ENCODE results near the gene BNIP2.
"Not testable (repeated sequence)": the region's sequence is repeated elsewhere in the genome, so short reads cannot be mapped to it uniquely, and the experiment has no call there.

The BNIP2 gene

DNA sequence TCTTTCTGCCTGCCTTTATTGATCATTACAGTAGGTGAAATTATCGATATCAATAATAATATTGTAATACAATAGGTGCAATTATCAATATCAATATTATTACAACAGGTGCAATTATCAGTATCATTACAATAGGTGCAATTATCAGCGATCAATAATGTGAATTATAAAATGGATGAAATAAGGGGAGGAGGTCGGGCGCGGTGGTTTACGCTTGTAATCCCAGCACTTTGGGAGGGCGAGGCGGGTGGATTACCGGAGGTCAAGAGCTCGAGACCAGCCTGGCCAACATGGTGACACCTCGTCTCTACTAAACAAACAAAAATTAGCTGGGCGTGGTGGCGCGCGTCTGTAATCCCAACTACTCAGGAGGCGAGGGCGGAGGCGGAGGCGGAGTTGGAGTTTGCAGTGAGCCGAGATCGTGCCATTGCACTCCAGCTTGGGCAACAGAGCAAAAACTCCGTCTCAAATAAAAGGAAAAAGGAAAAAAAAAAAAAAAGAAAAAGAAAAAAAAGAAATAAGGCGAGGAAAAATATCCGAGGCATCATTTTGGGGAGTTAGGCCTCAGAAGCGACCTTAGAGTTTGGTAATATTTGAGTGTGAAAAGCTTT lies 611 bp upstream of the BNIP2 start:
- peak in 45 of 56 donors; percentile 1 to 63 (median 21) for DNase-seq

DNA sequence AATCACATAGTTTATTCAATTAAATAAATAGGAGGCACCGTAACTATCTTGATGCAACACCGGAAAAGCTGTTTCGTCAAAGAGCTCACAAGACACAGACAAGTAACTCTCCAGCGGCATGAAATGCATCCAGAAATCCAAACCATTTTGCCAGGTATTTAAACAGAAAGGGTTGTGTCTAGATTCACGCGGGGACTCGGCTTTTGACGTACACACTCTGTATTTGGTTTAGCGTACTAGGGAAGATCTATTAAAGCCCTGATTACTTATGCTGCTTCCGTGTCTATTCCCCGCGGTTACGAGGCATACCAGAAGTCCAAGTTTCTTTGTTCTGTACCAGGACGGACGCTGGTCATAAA lies 718 bp downstream of the BNIP2 start:
- DNase-seq, result peak in 1 of 56 donors; percentile 20

DNA sequence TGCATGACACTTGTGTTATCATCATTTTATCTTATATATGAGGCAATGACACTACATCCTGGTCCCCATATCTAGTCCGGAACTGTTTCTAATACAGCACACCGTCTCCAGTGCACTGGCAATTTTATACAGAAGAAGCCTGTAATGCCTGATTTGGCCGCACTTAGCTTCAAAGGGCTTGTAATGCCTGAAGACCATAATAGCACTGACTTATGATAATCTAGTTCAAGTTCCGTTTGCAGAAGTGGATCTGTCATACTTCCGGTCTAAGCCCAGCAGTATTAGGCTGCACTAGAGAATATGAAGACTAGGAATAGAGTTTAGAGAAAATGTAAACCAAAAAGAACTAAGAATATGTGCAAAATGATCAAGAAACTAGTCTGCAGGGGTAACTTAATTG lies 1.3 kb downstream of the BNIP2 start:
- no peak for DNase-seq

DNA sequence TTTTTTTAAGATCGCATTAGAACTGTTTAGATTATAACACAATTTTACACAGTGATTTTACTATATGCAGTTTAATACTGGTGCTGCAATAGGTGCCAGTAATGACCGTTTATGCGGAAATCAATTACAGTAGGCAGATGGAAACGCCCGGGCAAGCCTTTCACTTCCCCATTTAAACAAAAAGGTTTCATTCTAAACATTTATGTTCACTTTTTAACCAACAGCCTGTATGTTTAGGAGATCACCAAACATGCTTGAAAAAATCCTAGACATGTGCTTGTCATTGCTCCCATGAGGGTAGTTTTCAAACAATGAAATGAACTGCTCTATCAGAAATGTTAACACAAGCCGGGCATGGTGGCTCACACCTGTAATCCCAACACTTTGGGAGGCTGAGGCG lies 2.7 kb downstream of the BNIP2 start:
- no peak for DNase-seq

DNA sequence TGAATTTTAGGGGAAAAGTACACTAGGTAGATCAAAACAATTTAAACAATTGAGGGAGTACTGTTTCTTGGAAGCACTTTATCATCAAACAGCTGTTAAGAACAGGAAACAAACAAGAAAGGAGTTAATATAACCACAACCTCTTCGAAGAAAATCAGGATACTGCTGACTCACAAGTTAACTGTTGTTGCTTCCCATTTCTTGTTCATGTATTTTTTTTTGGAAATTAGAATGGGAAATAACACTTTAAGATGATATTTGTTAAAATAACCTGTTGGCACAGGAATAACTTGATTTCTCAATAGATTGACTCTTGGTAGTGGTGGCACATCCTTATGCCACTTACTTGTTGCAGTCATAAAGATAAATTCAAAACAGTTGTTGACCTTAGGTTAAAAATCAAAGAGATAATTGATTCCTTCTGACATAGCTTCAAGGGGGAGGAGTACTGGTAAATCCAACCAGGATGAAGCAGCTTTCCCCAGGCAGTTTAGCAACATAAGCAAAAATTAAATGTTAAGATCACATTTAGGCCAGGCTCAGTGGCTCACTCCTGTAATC lies 3.3 kb downstream of the BNIP2 start:
- DNase-seq, result no peak

DNA sequence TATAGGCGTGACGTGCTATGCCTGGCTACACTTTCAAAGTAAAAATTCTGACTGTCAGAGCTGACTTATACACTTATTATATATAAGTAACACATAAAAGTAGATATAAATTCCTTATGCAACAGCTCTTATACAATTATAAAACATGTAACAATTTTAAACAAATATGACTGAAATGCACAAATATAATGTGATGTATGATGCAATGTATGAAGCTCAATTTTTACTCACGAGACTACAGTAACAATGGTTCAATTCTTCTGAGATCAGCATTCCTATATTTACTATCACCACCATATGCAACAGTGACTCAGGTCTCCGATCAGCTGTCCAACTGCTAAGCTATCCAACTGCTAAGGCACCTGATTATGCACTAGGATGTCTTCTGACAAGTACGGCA lies 8.2 kb downstream of the BNIP2 start:
- DNase-seq, result no peak

GRCh38 chr15:59680346-59680745 lies 8.8 kb downstream of the BNIP2 start:
- DNase-seq, result no peak

DNA sequence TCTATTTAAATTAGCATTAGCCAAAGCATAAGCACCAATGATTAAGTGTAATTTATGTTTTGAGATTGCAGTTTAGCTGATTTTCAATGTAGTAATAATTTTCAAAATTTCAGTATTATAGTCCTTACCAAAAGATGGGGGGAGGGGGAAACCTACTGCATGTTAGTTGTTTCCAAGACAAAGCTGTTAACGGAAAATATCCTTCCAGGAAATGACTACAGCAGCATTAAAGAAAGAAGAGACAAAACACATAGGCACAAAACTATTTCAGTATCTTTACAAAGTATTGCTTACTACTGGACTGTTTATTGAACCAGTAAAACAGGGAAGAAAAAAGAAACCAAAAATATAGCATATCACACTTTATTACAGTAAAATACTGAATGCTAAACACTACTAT lies 10.5 kb downstream of the BNIP2 start:
- DNase-seq, result no peak

GRCh38 chr15:59678172-59678571 lies 10.9 kb downstream of the BNIP2 start:
- no peak for DNase-seq

DNA sequence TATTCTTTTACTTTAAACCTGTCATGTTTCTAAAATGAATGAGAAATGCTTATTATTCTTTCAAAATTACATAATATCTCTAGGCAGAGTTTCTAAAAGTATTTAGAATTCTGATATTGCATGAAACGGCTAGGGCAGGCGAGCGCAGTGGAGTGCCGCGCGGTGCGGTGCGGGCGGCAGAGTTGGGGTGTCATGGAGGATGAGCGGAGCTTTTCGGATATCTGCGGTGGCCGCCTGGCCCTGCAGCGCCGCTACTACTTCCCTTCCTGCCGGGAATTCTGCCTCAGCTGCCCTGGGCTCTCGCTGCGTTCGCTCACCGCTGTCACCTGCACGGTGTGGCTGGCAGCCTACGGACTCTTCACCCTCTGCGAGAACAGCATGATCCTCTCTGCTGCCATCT lies 12.6 kb downstream of the BNIP2 start:
- DNase-seq, result no peak

- DNase-seq, result no peak
These were observed 14.7 kb downstream of the BNIP2 start for GRCh38 chr15:59674361-59674877.

- DNase-seq, result no peak
These were observed 20.6 kb downstream of the BNIP2 start for GRCh38 chr15:59668556-59668955.

DNA sequence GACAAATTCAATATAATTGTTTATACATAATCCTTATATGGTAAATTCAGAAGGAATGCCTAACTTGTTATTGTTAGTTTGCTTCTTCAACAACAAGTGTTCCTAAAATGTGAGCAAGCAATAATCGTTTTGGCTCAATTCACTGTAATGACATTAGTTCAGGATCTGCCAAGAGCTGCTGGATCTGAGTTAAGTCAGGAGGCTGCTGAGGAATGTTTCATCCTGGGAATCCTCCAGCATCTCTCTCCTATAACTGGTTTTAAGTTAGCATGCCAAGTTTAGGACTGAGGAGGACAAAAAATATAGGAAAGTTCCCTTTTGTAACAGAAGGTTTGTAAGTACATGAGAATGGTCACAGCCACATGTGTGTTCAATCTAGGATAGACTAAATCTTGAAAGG lies 26.9 kb downstream of the BNIP2 start:
- no peak for DNase-seq

DNA sequence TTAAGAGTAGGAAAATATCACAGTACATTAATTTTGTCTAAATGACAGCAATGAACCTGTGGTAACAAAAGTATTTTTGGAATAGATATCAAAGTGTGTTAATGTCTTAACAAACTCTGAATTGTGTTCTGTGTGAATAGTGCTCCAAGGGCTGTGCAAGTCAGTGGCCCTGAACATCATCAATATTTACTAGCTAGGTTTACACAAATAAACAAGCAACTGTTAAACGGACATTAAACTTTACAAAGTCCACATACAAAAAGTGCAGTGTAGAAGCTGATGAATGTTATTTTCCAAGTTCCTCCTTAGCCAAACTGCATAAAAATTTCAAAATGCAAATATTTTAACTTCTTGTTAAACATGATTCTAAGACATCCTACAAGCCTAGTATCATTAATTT lies 29.8 kb downstream of the BNIP2 start:
- DNase-seq, result no peak

DNA sequence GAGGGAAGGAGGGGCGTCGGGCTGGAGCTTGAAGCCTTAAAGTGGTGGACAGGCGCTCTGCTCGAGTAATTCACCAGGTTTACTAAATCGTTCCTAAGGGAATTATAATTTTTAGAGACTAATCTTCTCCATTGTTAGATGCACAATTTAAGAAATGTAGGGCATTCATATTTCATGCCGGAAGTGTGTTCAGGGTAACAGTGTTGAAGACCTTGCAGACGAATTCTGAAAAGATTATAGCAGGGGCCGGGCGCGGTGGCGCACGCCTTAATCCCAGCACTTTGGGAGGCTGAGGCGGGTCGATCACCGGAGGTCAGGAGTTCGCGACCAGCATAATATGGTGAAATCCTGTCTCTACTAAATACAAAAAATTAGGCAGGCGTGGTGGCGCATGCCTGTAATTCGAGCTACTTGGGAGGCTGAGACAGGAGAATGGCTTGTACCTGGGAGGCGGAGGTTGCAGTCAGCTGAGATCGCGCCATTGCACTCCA lies 31.4 kb downstream of the BNIP2 start:
- DNase-seq, result peak in 3 of 56 donors; percentile 24 to 43 (median 38)

- DNase-seq, result peak; percentile 54 to 95 (median 88)
These were observed 32.1 kb downstream of the BNIP2 start, which contains the start of gene GTF2A2 for GRCh38 chr15:59656897-59657634. TSS of gene GTF2A2 (minus strand) at chr15:59657515. CDS start at chr15:59652277, 5,238 bp downstream.

DNA sequence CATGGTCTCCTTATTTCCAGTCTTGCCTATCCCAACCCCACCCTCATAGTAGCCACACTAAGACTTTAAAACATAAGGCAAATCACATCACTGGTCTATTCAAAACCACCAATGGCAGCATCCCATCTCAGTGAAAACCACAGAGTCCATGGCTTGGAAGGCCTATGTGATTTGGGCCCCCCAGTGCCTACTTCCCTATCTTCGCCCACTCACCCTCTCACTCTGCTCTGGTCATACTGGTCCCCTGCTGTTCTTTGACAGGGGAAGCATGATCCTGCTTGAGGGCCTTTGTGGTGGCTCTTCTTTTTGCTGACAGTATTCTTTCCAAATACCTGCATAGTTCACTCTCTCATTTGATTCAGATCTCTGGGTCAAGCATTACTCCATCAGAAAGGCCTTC lies 35.1 kb downstream of the BNIP2 start:
- DNase-seq, result no peak

DNA sequence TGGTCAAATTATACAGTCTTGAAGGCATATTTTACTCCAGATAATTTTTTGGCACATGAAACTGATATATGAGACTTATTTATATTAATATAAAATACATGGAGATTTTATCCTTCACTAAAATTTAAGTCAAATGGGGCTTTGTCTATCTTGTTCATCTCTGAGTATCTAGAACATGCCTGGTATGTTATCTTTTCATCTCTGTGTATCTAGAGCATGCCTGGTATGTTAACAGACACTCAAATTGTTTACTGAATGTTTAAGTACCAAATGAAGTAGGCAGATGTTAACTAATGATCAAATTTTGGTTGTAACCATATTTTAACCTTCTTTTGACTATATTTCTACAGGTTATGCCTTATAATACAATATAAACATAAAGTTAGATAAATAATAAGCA lies 39.5 kb downstream of the BNIP2 start:
- DNase-seq, result no peak

DNA sequence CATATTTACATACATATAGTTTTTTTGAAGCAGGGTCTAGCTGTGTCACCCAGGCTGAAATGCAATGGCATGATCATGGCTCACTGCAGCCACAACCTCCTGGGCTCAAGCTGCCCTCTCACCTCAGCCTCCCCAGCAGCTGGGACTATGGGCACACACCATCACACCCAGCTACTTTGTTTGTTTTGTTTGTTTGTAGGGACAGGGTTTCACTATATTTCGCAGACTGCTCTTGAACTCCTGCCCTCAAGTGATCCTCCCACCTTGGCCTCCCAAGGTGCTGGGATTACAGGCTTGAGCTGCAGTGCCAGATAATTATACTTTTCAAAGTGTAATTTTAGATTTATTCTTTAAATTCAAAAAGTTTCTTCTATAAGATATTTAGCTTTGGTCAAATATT lies 42.0 kb downstream of the BNIP2 start:
- no peak for DNase-seq

DNA sequence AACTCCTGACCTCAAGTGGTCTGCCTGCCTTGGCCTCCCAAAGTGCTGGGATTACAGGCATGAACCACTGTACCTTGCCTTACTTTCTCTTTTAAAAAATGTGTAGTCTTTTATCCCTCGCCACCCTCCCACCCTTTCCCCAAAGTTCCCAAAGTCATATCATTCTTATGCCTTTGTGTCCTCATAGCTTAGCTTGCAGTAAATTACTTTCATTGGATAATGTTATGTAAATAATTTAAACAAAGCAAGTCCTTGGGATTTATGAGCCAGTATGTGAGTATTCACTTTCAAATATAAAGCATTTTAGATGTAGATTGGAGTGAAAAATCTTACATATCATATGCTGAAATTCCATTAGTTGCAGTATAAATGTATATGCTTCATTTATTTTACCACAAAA lies 42.8 kb downstream of the BNIP2 start:
- no peak for DNase-seq

- DNase-seq, result not testable (repeated sequence)
These were observed 43.3 kb downstream of the BNIP2 start for GRCh38 chr15:59645812-59646211.

DNA sequence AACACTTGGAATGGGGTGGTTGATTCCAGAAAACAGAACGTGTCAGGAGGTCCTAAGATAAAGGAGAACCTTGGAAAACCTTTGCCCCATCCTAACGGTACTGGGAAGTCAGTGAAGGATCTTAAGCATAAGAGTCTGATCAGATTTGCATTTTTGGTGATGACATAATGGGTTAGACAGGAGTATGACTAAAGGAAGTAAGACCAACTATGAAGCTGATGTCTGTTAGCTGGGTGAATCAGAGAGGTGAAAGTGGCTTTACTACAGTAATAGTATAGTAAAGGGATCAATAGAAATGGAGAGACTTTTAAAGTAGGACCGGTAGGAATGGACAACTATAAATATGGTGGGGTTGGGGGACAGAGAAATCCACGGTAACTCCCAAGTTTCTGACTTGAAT lies 44.4 kb downstream of the BNIP2 start:
- no peak for DNase-seq

GRCh38 chr15:59642351-59642750 lies 46.8 kb downstream of the BNIP2 start:
- DNase-seq, result no peak

Measured in amygdala (tissue), 56 donors.